Measurements from ENCODE around the gene PAQR8.

DNA sequence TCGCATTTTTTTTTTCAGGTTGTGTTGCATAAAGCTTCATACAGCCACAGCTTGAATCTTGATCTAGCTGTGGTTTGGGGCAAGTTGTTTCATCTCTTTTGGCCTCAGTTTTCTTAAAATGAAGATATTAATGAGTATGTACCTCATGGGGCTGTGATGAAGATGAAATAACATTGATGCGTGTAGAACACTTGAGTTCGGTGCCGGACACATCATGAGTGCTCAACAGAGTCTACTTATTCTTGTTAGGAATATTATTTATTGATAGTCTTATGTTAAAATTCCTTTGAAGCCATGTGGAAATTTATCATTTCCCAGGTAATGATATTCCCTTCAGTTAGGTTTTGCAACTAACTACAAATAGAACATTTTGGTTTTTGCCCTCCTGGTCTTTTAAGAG lies 3.4 kb downstream of the PAQR8 start:
- TF ChIP-seq RAD21 (conservative IDR thresholded peaks at IDR 0.05) (no peak), EZH2 (IDR thresholded peaks at IDR 0.05; ENCODE audit: borderline replicate concordance, insufficient read depth, low read length, poor library complexity, severe bottlenecking) (no peak), TAF1 (IDR thresholded peaks at IDR 0.05; ENCODE audit: low read depth) (no peak), EP300 (conservative IDR thresholded peaks at IDR 0.05; ENCODE audit: poor library complexity, severe bottlenecking) (no peak)
- TF ChIP-seq, protein P1, sequence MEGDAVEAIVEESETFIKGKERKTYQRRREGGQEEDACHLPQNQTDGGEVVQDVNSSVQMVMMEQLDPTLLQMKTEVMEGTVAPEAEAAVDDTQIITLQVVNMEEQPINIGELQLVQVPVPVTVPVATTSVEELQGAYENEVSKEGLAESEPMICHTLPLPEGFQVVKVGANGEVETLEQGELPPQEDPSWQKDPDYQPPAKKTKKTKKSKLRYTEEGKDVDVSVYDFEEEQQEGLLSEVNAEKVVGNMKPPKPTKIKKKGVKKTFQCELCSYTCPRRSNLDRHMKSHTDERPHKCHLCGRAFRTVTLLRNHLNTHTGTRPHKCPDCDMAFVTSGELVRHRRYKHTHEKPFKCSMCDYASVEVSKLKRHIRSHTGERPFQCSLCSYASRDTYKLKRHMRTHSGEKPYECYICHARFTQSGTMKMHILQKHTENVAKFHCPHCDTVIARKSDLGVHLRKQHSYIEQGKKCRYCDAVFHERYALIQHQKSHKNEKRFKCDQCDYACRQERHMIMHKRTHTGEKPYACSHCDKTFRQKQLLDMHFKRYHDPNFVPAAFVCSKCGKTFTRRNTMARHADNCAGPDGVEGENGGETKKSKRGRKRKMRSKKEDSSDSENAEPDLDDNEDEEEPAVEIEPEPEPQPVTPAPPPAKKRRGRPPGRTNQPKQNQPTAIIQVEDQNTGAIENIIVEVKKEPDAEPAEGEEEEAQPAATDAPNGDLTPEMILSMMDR (IDR thresholded peaks at IDR 0.05; ENCODE audit: poor library complexity, severe bottlenecking): no peak
- TF ChIP-seq, protein P2, sequence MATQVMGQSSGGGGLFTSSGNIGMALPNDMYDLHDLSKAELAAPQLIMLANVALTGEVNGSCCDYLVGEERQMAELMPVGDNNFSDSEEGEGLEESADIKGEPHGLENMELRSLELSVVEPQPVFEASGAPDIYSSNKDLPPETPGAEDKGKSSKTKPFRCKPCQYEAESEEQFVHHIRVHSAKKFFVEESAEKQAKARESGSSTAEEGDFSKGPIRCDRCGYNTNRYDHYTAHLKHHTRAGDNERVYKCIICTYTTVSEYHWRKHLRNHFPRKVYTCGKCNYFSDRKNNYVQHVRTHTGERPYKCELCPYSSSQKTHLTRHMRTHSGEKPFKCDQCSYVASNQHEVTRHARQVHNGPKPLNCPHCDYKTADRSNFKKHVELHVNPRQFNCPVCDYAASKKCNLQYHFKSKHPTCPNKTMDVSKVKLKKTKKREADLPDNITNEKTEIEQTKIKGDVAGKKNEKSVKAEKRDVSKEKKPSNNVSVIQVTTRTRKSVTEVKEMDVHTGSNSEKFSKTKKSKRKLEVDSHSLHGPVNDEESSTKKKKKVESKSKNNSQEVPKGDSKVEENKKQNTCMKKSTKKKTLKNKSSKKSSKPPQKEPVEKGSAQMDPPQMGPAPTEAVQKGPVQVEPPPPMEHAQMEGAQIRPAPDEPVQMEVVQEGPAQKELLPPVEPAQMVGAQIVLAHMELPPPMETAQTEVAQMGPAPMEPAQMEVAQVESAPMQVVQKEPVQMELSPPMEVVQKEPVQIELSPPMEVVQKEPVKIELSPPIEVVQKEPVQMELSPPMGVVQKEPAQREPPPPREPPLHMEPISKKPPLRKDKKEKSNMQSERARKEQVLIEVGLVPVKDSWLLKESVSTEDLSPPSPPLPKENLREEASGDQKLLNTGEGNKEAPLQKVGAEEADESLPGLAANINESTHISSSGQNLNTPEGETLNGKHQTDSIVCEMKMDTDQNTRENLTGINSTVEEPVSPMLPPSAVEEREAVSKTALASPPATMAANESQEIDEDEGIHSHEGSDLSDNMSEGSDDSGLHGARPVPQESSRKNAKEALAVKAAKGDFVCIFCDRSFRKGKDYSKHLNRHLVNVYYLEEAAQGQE (IDR thresholded peaks at IDR 0.05; ENCODE audit: borderline replicate concordance): no peak
